ENCODE data around the gene MYD88.

DNA sequence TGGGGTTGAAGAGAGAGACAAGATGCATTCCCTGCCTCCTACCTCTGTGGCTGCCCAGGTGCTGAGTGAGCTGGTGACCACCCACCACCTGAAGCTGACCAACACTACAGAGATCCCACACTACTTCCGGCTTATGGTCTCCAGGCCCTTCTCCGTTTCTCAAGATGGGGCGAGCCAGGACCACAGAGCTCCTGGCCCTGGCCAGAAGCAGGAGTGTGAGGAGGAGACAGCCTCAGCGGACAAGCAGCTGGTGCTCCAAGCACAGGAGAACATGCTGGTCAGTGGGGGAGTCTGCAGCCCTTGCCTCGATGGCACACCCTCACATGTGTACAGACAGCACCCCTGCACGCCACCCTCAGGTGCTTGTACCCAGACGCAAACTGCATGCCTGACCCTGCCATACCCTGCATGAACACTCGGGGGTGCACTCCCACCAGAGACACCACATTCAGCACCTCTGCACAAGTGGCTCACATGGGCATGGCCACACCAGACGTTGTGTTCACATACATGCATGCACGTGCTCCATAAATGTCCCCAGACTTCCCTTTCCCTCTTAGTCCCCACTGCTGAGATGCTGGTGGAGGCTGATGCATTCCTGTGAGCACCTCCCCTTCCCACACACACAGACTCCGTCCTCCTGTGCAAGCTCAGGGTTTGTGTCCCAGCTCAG lies 20.6 kb upstream of the MYD88 start:
- TF ChIP-seq, protein P1, sequence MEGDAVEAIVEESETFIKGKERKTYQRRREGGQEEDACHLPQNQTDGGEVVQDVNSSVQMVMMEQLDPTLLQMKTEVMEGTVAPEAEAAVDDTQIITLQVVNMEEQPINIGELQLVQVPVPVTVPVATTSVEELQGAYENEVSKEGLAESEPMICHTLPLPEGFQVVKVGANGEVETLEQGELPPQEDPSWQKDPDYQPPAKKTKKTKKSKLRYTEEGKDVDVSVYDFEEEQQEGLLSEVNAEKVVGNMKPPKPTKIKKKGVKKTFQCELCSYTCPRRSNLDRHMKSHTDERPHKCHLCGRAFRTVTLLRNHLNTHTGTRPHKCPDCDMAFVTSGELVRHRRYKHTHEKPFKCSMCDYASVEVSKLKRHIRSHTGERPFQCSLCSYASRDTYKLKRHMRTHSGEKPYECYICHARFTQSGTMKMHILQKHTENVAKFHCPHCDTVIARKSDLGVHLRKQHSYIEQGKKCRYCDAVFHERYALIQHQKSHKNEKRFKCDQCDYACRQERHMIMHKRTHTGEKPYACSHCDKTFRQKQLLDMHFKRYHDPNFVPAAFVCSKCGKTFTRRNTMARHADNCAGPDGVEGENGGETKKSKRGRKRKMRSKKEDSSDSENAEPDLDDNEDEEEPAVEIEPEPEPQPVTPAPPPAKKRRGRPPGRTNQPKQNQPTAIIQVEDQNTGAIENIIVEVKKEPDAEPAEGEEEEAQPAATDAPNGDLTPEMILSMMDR (IDR thresholded peaks at IDR 0.05), result peak; percentile 50
- TF ChIP-seq, protein P2, sequence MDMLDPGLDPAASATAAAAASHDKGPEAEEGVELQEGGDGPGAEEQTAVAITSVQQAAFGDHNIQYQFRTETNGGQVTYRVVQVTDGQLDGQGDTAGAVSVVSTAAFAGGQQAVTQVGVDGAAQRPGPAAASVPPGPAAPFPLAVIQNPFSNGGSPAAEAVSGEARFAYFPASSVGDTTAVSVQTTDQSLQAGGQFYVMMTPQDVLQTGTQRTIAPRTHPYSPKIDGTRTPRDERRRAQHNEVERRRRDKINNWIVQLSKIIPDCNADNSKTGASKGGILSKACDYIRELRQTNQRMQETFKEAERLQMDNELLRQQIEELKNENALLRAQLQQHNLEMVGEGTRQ (IDR thresholded peaks at IDR 0.05), result no peak
- TF ChIP-seq CEBPB (IDR thresholded peaks at IDR 0.05), result no peak
- no peak for TF ChIP-seq POLR2A (IDR thresholded peaks at IDR 0.05; ENCODE audit: low read length)
- no peak for TF ChIP-seq RCOR1 (IDR thresholded peaks at IDR 0.05; ENCODE audit: low read depth, low read length)
- TF ChIP-seq CBX2 (IDR thresholded peaks at IDR 0.05; ENCODE audit: borderline replicate concordance, low read depth), result no peak
- no peak for TF ChIP-seq MAZ (IDR thresholded peaks at IDR 0.05; ENCODE audit: borderline replicate concordance, low read depth, low read length)
- no peak for TF ChIP-seq PHF8 (IDR thresholded peaks at IDR 0.05; ENCODE audit: borderline replicate concordance, low read depth)
- TF ChIP-seq MAFK (IDR thresholded peaks at IDR 0.05; ENCODE audit: partially characterized antibody), result no peak
- TF ChIP-seq JUN (IDR thresholded peaks at IDR 0.05), result no peak
- no peak for TF ChIP-seq ZC3H11A (IDR thresholded peaks at IDR 0.05)
